Keratinocyte (primary cell): ENCODE measurements around the gene PRKAR1B. TPM values are rescaled to one million over a fixed set of nuclear protein-coding genes. Genes with fewer than 3 reads are reported as not detected.

Experiments
- DNase-seq: peaks from one replicate; pipeline ENCODE4 v3.0.0-alpha.2; 2011; ENCODE audit warnings: low read depth, missing footprints, low spot score
- FAIRE-seq: peaks from 2 replicates; lab custom pipeline; 2011; peaks lifted over from hg19 to GRCh38; lab: Jason Lieb, UNC
- H2AFZ ChIP-seq: 2 replicates; pipeline ENCODE4 v1.6.0; 2012; ENCODE audit warnings: low read length, control low read depth, inconsistent platforms; ENCODE audit not compliant: control insufficient read depth
- H3K27ac ChIP-seq: 2 replicates; pipeline ENCODE4 v1.5.1; 2011; ENCODE audit warnings: low read length; ENCODE audit not compliant: control insufficient read depth, insufficient read depth
- H3K27me3 ChIP-seq: 3 replicates; pipeline ENCODE4 v1.6.0; 2011; ENCODE audit warnings: low read length; ENCODE audit not compliant: control insufficient read depth, insufficient read depth; ENCODE audit errors: extremely low read depth
- H3K36me3 ChIP-seq, 2 experiments: 2 replicates in 1 of 2; 3 replicates in 1 of 2; pipeline ENCODE4 v1.5.1; 2011; ENCODE audit warnings: low read length in 2 of 2, mild to moderate bottlenecking in 1 of 2; ENCODE audit not compliant: control insufficient read depth in 2 of 2, insufficient read depth in 2 of 2; ENCODE audit errors: extremely low read depth in 1 of 2
- H3K4me1 ChIP-seq: 3 replicates; pipeline ENCODE4 v1.5.1; 2011; ENCODE audit warnings: low read length; ENCODE audit not compliant: control insufficient read depth, insufficient read depth; ENCODE audit errors: extremely low read depth
- H3K4me2 ChIP-seq: 3 replicates; pipeline ENCODE4 v1.6.0; 2011; ENCODE audit warnings: low read depth, low read length; ENCODE audit not compliant: control insufficient read depth, insufficient read depth; ENCODE audit errors: extremely low read depth
- H3K4me3 ChIP-seq, 3 experiments: fragments of 200-600 bp in 1 of 3; sonication (generic) in 1 of 3; 2 replicates in 2 of 3; 3 replicates in 1 of 3; pipeline ENCODE4 v1.5.1; 2011 to 2016; ENCODE audit warnings: low read length in 3 of 3, mild to moderate bottlenecking in 3 of 3, control low read depth in 2 of 3, inconsistent platforms in 1 of 3, low read depth in 1 of 3, mixed read lengths in 1 of 3, mixed run types in 1 of 3, moderate library complexity in 1 of 3; ENCODE audit not compliant: control insufficient read depth in 2 of 3, insufficient read depth in 2 of 3; ENCODE audit errors: extremely low read depth in 1 of 3
- H3K79me2 ChIP-seq: 2 replicates; pipeline ENCODE4 v1.6.0; 2012; ENCODE audit warnings: low read length; ENCODE audit not compliant: control insufficient read depth, insufficient read depth
- H3K9ac ChIP-seq: 3 replicates; pipeline ENCODE4 v1.6.0; 2011; ENCODE audit warnings: low read length; ENCODE audit not compliant: control insufficient read depth, insufficient read depth; ENCODE audit errors: extremely low read depth
- H3K9me1 ChIP-seq: 3 replicates; pipeline ENCODE4 v1.6.0; 2011; ENCODE audit warnings: low read length; ENCODE audit not compliant: control insufficient read depth, insufficient read depth; ENCODE audit errors: extremely low read depth
- H3K9me3 ChIP-seq: 2 replicates; pipeline ENCODE4 v1.5.1; 2012; ENCODE audit warnings: low read depth, low read length; ENCODE audit not compliant: control insufficient read depth
- H4K20me1 ChIP-seq: 3 replicates; pipeline ENCODE4 v1.6.0; 2011; ENCODE audit warnings: low read length; ENCODE audit not compliant: control insufficient read depth, insufficient read depth; ENCODE audit errors: extremely low read depth
- CTCF ChIP-seq, 3 experiments: IDR thresholded peaks in 1 of 3; conservative IDR thresholded peaks in 1 of 3; optimal IDR thresholded peaks in 1 of 3; 2 replicates in 2 of 3; 3 replicates in 1 of 3; pipeline versions ENCODE3 to v1.5.1; 2011; ENCODE audit warnings: low read length in 3 of 3, mild to moderate bottlenecking in 3 of 3, moderate library complexity in 2 of 3, control low read depth in 1 of 3, inconsistent platforms in 1 of 3; ENCODE audit not compliant: insufficient read depth in 2 of 3; ENCODE audit errors: extremely low read depth in 1 of 3
- EZH2 ChIP-seq: IDR thresholded peaks from one replicate; pipeline ENCODE4 v1.6.1; 2012; ENCODE audit warnings: inconsistent platforms, mild to moderate bottlenecking, low read length, moderate library complexity
- dilution Hi-C: fragments of 300-500 bp; cut with MboI; formaldehyde crosslinking; loops from one replicate; pipeline ENCODE4 v1.7.0; 2020; ENCODE audit warnings: low sequenced_read_pairs; ENCODE audit not compliant: extremely low pct_ligation_motif_present
- polyA plus RNA-seq, 5 experiments: library from polyadenylated mRNA; depleted of rRNA in 3 of 5; stranded (reverse) in 3 of 5; stranded (forward) in 1 of 5; unstranded in 1 of 5; fragments of >200 nt; gene quantifications; 1 replicate in 1 of 5; 2 replicates in 3 of 5; 3 replicates in 1 of 5; pipeline versions ENCODE4 v1.2.1 to v1.2.3, GENCODE V29; 2011 to 2012; ENCODE audit warnings: missing spikeins in 2 of 5, low read depth in 1 of 5, low replicate concordance in 1 of 5

PRKAR1B gene
- polyA plus RNA-seq, 1 donor (not counting 4 experiments of a cell fraction or from before 2014, with no cell fraction given), result 10.8 TPM

GRCh38 chr7:690478-691360 is 36.4 kb downstream of the PRKAR1B start:
- Histone ChIP-seq H3K9ac (no peak overlapping the region), H3K9me1 (no peaks in the 10 kb centered on the region), H4K20me1 (no peaks in the 10 kb centered on the region), H3K36me3 (peaks cover 0 to 1% of the 10 kb centered on the region in 2 experiments), H3K79me2 (no peaks in the 10 kb centered on the region), H3K4me3 (no peak overlapping the region), H3K27ac (no peak overlapping the region), H2AFZ (no peak overlapping the region), H3K27me3 (no peaks in the 10 kb centered on the region), H3K4me2 (no peak overlapping the region), H3K9me3 (peaks cover 4% of the 10 kb centered on the region), H3K4me1 (no peaks in the 10 kb centered on the region)
- no peak for DNase-seq
- no peak for FAIRE-seq
- no peak for TF ChIP-seq EZH2
- dilution Hi-C loops, result no loop called here

GRCh38 chr7:685540-685939 is 41.5 kb downstream of the PRKAR1B start:
- H3K9me3 ChIP-seq, result peaks cover 4% of the 10 kb centered on the region
- H3K36me3 ChIP-seq, result no peaks in the 10 kb centered on the region

More at GRCh38 chr7:685540-685939, 41.5 kb downstream of the PRKAR1B start:
- H3K27me3 ChIP-seq, result no peaks in the 10 kb centered on the region
- no peaks in the 10 kb centered on the region for H3K79me2 ChIP-seq
- H3K9ac ChIP-seq, result no peak overlapping the region
- H2AFZ ChIP-seq, result no peak overlapping the region
- no peaks in the 10 kb centered on the region for H3K9me1 ChIP-seq
- FAIRE-seq (no peak), DNase-seq (no peak)
- no peak overlapping the region for H3K4me3 ChIP-seq
- H3K4me1 ChIP-seq, result no peaks in the 10 kb centered on the region
- H3K4me2 ChIP-seq, result no peak overlapping the region
- TF ChIP-seq EZH2, result no peak
- no peak for TF ChIP-seq CTCF (optimal IDR thresholded peaks at IDR 0.05 in 1 of 3, IDR thresholded peaks at IDR 0.05 in 1 of 3, conservative IDR thresholded peaks at IDR 0.05 in 1 of 3; ENCODE audit: extremely low read depth in 1 of 3, insufficient read depth in 2 of 3, low read length in 3 of 3)
- H3K27ac ChIP-seq, result no peak overlapping the region
- dilution Hi-C loops, result no loop called here
- no peaks in the 10 kb centered on the region for H4K20me1 ChIP-seq
